ENCODE measurements around the gene RBM42.

Gene RBM42

GRCh38 chr19:35620001-35620400 is 8.8 kb upstream of the RBM42 start:
- DNase-seq (ENCODE audit: extremely low read depth in 1 of 2, low read depth in 1 of 2), result no peak

GRCh38 chr19:35621708-35622107 is 7.1 kb upstream of the RBM42 start:
- no peak for DNase-seq (ENCODE audit: extremely low read depth in 1 of 2, low read depth in 1 of 2)

- DNase-seq (ENCODE audit: extremely low read depth in 1 of 2, low read depth in 1 of 2), result no peak
These were observed 6.1 kb upstream of the RBM42 start for GRCh38 chr19:35622750-35623149.

GRCh38 chr19:35623327-35624010 is 5.4 kb upstream of the RBM42 start:
- no peak for DNase-seq (ENCODE audit: extremely low read depth in 1 of 2, low read depth in 1 of 2)

GRCh38 chr19:35628264-35628564 is 622 bp upstream of the RBM42 start:
- no peak for DNase-seq (ENCODE audit: extremely low read depth in 1 of 2, low read depth in 1 of 2)

GRCh38 chr19:35629332-35629633 is 447 bp downstream of the RBM42 start:
- DNase-seq (ENCODE audit: extremely low read depth in 1 of 2, low read depth in 1 of 2), result no peak

GRCh38 chr19:35633727-35634440 is 5.0 kb downstream of the RBM42 start:
- DNase-seq (ENCODE audit: extremely low read depth in 1 of 2, low read depth in 1 of 2), result no peak

- no peak for DNase-seq (ENCODE audit: extremely low read depth in 1 of 2, low read depth in 1 of 2)
These were observed 7.8 kb downstream of the RBM42 start for GRCh38 chr19:35636651-35637050.

GRCh38 chr19:35637165-35637564 is 8.3 kb downstream of the RBM42 start:
- no peak for DNase-seq (ENCODE audit: extremely low read depth in 1 of 2, low read depth in 1 of 2)

- no peak for DNase-seq (ENCODE audit: extremely low read depth in 1 of 2, low read depth in 1 of 2)
These were observed 10.4 kb downstream of the RBM42 start for GRCh38 chr19:35639321-35639639.

- DNase-seq (ENCODE audit: extremely low read depth in 1 of 2, low read depth in 1 of 2), result no peak
These were observed 11.0 kb downstream of the RBM42 start for GRCh38 chr19:35639863-35640262.

- peak; percentile 39 to 43 for DNase-seq (ENCODE audit: extremely low read depth in 1 of 2, low read depth in 1 of 2)
These were observed 12.8 kb downstream of the RBM42 start, which contains the start of gene ETV2 for GRCh38 chr19:35641515-35642151. ETV2 (plus strand) TSS chr19:35641745; CDS start chr19:35642461, 716 bp downstream.

- no peak for DNase-seq (ENCODE audit: extremely low read depth in 1 of 2, low read depth in 1 of 2)
These were observed 13.5 kb downstream of the RBM42 start for GRCh38 chr19:35642312-35642711.

GRCh38 chr19:35642798-35643254 is 14.0 kb downstream of the RBM42 start:
- DNase-seq (ENCODE audit: extremely low read depth in 1 of 2, low read depth in 1 of 2), result no peak

GRCh38 chr19:35643255-35644205 is 14.7 kb downstream of the RBM42 start:
- peak; percentile 64 to 77 for DNase-seq (ENCODE audit: extremely low read depth in 1 of 2, low read depth in 1 of 2)

GRCh38 chr19:35644206-35644986 is 15.6 kb downstream of the RBM42 start:
- peak; percentile 92 to 97 for DNase-seq (ENCODE audit: extremely low read depth in 1 of 2, low read depth in 1 of 2)

- DNase-seq (ENCODE audit: extremely low read depth in 1 of 2, low read depth in 1 of 2), result peak; percentile 58 to 83
These were observed 16.3 kb downstream of the RBM42 start for GRCh38 chr19:35644987-35645679.

- no peak for DNase-seq (ENCODE audit: extremely low read depth in 1 of 2, low read depth in 1 of 2)
These were observed 17.1 kb downstream of the RBM42 start for GRCh38 chr19:35645680-35646511.

All from stimulated activated CD8-positive, alpha-beta memory T cell treated with anti-CD3 and anti-CD28 coated beads, Interleukin-7, amount 100 ng/mL, for 48 hours (primary cell).